ENCODE measurements around the gene ARL6IP5.

Gene ARL6IP5, protein sequence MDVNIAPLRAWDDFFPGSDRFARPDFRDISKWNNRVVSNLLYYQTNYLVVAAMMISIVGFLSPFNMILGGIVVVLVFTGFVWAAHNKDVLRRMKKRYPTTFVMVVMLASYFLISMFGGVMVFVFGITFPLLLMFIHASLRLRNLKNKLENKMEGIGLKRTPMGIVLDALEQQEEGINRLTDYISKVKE

DNA sequence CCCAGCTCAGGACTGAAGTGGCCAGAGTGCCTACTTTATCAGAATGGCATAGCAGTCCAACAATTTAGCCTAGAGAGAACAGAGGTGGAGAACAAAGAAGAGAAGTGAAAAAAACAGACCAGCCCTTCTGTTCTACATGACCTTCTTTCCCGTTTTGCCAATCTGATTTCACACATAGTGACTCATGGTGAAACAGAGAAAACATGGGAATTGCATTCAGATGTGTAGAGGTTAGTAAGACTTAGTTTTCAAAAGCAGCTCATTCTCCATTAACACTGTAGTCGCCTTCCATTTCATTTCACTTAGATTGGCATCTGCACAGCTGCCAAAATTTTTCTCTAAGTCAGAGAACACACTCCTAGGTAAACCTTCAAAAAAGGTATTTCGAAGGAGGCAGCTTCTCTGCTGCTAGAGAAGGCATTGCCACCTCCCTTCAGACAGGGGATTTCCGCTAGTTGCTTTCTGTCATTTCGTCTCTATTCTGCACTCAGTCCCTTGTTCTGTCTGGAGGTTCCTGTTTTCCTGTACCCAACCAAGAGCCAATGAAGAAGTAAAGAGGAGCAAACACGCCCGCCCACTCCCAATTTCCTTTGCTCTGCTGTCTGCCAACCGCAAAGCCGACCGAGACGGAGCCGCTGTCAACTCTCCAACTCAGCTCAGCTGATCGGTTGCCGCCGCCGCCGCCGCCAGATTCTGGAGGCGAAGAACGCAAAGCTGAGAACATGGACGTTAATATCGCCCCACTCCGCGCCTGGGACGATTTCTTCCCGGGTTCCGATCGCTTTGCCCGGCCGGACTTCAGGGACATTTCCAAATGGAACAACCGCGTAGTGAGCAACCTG, at the start of gene ARL6IP5:
Gene ARL6IP5 (plus strand): TSS at position 612 of the 842 bp plus-strand sequence. CDS start 111 bp downstream, at position 723.
- DNase-seq, result peak; percentile 79 to 100

DNA sequence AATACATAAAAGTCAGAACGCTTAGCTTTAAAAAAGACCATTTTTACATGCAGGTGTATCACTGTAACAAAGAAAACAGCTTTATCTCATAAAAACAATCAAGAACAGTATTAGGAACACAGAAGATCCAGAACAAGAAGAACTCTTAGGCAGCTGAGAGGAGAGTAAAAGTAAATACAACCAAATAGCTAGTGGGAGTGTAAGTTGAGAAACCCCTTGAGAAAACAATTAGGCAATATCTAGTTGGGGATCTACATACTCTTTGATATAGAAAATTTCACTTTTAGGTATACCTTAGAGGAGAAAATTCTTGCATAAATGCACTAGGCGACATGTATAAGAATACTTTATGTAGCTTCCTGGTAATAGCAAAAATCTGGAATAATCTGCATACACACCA, 40.1 kb upstream of the ARL6IP5 start:
- DNase-seq, result no peak

DNA sequence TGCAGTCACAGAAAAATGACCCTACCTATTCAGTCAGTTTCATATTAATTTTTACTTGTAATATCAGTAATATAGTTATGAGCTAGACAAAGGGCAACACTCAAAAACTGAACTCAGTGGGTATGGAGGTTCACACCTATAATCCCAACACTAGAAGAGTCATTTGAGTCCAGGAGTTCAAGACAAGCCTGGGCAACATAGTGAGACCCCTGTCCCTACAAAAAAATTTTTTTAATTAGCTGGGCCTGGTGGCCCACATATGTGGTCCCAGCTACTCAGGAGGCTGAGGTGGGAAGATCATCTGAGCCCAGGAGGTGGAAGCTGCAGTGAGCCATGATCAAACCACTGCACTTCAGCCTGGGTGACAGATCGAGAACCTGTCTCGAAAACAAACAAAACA, 35.7 kb upstream of the ARL6IP5 start:
- no peak for DNase-seq

DNA sequence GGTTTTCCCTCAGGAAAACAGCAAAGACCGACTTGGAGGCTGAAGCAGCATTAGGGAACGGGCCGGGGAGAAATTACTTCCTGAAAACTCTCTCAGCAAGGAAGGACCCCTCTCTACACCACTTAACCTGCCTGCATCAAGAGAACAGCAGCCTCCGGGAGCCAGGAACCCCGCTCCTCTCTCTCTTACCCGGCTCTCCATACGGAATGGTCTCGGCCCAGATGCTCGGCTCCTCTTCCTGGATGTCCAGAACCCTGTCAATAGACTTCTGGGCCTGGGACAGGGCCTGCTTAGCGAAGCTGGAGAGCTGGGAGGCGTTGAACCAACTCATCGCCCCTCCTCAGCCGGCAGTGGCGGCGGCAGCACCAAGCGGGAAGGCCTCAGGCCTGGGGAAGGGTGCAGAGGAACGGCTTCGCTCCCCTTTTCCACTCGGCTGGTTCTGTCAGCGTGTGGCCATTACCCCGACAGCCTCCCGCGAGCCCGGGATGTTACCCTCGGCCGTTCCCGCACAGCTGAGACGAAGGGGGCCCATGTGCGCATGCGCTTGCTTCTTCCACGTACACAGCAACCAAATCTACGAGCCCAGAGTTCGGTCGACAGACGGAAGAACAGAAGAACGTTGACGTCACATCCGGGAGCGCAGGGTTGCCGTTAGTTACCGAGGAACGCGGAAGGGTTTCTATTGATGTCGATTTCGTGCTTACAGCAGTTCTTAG, 32.8 kb upstream of the ARL6IP5 start, which contains the start of gene TMF1:
Gene TMF1 (minus strand): TSS at position 578 of the 716 bp plus-strand sequence. CDS start 247 bp downstream, at position 331.
- DNase-seq, result no peak

DNA sequence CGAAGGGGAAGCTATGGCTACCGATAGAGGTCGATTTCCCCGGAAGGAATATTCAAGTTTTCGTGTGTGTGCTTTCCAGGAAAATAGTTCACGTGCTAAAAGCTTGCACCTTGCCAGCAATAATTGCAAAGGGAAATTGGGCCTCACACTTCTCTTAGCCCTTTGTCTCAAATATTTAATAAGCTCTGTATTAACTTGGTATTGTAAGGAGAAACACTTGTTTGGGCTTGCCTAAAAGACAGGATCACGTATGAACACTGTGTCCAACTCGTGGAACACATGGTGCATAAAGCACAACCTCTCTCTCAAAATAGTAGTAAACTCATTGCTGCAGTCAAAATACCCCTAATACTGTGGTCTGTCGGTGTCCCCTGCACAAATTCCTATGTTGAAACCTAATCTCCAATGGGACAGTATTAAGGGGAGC, 32.3 kb upstream of the ARL6IP5 start:
- DNase-seq, result no peak

DNA sequence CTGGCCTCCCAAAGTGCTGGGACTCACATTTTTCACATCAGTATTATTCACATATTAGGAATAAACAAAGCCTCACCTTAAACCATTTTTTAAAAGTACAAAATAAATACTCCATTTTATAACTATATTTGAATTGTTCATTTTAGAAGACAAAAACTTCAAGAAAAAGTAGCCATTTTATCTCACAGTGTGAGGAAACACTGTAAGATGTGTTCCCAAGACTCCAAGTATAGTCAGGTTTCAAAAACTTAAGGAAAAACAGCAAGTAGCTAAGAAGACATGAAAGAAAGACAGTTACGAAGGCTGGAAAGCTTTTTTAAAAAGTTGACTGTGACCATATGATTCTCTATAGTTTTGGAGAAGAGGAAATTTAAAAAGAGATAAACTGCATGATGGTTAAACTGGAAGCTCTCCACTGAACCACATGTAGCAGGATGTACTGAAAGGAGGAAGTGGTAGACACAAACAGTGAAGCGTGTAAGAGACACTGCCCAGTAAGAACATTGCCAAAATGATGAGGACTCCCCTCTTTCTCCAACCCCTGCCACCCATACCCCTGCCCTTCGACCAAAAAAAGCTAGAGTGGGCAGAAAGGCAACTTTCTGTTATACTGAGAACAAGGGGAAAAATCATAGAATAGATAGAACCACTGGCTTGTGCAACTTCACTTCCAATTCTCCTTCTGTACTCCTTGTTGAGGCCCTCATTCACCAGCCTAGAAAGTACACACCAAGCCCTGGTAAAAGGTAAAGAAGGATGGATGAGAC, 26.4 kb upstream of the ARL6IP5 start:
- DNase-seq, result peak in 1 of 2 donors; percentile 71

DNA sequence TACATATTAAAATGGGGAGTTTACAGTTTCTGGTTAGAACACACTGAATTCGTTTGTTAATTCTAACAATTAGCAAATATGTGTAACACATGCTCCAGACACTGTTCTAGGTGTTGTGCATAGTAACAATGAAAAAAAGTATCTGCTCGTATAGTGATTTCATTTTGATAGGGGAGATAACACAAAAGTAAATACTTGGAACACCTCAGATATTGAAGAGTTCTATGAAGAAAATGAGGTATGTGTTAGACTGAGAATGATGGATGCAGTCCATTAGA, 25.9 kb upstream of the ARL6IP5 start:
- DNase-seq, result no peak

DNA sequence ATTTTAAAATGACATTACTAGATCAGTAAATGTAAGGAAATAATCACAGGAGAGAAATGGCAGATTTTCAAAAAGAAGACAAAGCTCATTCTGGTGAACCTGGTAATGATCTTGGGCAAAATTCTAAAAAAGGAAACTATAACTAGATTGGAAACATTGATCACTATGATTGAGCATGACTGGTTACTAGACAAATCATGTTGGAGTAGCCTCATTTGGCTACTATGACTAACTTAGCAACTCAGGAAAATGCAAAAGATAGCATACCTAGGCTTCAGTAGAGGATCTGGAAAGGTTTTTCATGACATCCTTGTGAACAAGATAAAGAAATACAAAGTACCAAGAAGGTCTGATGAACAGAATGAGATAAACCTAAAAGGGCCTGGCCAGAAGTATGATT, 25.0 kb upstream of the ARL6IP5 start:
- no peak for DNase-seq

DNA sequence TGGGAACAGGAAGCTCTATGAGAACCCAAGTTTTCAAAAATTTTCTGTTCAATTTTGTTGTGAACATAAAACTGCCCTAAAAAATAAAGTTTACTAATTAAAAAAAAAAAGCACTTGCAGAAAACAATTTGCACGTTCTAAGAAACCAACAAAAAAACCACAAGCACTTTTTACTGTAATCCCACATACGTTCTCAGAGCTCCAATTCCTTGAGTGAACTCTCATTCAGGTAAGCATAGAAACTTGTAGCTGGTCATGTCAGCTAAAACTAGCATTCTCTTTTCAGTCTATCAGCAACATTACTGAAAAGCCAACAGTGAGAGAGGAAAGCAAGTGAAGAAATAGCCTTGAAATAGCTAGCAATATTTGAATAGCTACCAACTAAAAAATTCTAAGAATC, 21.1 kb upstream of the ARL6IP5 start:
- DNase-seq, result no peak

DNA sequence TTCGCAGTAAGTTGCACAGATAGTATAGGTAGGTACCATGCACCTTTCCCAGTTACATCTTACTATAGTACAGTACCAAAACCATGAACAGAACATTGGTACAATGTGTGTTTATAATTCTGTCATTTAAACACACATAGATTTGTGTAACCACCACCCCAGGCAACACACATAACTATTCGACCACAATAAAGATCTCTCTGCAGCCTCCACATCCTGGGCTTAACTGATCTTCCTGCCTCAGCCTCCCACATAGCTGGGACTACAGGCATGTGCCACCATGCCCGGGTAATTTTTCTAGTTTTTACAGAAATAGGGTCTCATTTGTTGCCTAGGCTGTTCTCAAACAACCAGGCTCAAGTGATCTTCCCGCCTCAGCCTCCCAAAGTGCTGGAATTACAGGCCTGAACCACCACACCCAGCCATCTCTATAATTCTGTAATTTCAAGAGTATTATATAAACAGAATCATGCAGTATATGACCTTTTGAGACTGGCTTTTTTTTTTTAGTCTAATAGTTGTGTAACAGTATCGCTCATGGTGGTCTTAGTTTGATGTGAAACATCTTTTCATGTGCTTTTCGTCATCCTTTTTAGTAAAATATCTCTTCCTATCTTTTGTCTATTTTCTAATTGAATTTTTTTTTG, 19.3 kb upstream of the ARL6IP5 start:
- DNase-seq, result no peak

DNA sequence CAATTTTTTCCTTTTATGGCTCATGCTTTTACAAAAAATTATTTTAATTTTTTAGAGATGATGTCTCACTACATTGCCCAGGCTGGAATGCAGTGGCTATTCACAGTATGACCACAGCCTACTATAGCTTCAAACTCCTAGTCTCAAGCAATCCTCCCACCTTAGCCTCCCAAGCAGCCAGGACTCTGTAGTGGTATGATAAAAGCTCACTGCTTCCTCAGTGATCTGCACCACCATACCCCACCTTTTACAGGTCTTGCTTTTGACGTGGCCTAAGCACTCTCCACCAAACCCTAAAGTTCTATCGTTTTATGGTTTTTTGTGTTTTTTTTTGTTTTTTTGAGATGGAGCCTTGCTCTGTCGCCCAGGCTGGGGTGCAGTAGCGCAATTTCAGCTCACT, 18.6 kb upstream of the ARL6IP5 start:
- no peak for DNase-seq

DNA sequence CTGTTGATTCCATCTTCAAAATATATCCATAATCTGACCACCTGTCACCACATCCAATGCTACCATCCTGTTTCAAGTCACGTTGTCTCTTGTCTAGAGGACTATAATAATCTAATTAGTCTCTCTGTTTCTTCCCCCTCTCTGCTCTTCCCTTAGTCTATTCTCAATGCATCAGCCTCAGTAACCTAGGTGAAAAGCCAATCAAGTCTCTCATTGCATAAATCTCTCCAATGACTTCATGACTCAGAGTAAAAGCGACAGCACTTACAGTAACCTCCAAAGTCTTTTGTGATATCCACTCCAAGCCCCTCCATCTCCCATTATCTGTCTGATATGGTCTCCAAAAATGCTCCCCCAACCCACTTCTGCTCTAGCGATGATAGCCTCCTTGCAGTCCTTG, 11.8 kb upstream of the ARL6IP5 start:
- no peak for DNase-seq

DNA sequence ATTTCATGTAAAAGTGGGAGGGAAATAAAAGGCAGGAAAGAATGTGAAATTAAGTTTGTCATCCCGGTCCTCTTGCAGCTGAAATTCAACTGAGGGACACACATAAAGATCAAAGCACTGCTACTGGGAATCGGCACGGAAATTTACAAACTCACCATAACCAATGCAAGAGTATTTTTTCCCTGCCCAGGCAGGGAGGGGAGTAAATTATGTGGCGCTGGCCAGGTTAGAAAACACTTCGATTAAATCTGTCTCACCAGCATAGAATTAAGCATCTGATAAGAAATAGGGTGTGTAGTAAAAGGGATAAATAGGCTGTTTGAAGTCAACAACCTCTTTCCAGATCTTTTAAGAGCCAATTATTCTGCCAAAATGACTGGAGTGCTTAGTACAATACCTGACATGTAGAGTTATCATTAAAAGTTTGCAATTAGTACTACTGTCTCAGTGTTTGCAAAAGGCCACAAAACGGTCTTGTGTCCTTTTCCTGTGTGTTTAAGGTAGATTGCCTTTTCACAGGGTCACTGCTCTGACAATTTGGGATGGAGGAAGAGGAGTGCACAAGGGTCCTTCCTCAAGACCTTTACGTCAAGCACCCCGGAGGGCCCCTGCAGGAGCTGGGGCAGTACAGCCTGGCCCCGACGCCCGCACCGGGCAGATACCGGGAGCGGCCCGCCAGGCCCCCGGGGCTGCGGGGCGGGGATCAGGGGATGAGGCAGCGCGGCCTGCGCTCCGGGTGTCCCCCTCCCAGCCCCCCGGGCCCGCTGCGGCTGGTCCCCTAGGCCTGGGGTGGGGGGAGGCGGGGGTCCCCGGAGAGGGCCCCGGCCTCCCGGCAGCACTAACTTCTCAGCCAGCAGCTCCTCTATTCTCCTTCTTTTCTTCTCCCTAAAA, 5.2 kb upstream of the ARL6IP5 start:
- DNase-seq, result no peak

DNA sequence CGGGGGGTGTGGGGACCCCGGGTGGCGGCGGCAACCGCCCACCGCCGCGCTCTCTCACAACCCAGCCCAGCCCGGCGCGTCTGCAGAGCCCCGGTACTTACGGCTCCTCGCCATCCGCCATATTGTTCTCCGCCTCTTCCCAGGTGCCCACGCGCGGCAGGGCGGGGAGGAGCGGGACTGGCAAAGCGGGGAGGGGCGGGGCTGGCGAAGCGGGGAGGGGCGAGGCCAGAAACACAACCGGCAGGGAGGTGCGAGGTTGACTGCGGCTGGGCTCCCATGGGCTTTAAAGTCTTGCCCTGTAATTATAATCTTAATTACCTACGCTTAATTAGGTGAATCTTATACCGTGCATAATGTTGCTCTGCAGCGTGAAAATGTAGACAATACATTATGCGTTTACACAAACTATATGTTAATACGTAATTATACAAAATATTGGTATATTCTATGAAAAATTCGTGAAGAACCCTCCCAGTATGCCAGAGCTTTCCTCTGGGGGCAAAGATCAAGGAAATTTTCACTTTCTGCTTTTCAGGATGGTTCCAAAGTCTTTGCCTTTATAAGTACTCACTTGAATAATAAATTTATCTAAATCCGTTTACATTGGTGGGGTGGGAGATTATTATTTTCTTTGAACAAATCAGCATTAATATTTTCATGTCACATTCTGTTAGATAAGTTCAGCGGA, 4.4 kb upstream of the ARL6IP5 start, which contains the start of gene UBA3:
Gene UBA3 (minus strand): TSS at position 133 of the 688 bp plus-strand sequence. CDS start 12 bp downstream, at position 121.
- peak; percentile 61 to 84 for DNase-seq

DNA sequence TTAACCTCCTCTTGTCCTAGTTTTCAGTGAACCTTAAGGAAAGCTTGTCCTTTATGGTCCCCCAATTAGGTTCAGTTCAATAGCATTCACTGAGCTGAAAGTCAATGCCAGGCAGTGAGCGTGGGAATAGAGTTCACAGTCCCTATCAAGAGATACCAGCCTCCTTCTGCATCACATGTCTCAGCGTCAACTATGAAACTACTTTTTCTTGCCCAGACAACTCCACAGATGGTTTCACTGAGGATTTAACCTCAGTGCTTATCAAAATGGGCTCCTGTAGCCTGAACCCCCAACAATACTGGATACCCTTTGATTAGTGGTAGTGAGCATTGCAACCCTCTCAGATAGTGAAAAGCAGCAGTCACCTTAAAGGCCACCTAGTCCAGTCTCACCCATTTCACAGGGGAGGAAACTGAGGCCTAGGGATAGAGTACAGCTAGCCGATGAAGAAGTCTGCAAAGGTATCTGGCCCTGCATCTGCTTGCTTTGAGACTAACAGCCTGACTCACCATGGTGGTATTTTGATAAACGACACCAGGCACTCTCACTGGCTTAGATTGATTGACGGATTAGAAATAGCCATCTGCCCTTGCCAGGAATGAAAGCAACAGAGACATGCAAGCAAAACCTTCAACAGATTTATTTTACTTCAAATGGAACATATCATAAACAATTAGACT, 3.0 kb upstream of the ARL6IP5 start:
- no peak for DNase-seq

DNA sequence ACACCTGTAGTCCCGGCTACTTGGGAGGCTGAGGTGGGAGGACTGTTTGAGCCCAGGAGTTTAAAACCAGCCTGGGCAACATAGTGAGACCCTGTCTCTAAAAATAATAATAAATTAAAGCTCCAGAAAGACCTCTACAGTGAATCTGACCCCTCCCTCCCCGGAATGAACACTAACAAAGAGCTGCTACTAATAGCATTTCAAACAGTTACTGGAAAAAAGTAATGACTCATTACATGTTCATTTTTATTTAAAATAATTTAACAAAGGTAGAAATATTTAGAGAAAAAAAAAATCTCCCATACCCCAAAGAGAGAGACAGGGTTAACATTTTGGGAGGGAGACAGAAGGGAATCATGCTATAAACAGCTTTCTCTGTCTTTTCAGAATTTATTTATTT, 2.4 kb upstream of the ARL6IP5 start:
- no peak for DNase-seq

DNA sequence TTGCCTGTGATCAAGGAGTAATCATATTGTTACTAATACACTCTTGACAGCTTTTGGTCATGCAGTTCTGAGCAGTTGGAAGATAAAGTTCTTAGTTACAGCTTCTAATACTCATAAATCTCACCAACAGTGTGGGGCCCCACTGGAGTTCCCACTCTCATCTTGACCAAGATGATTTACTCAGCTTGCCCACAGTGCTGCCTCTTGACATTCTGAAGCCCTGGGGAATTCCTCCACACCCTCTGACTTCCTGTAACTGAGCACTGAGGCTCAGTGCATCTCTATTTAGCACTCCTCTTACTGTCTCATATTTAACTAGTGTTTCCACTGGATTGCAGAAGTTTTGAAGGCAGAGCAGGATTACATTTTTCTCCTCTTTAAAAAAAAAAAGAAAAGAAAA, 1.9 kb upstream of the ARL6IP5 start:
- peak in 1 of 2 donors; percentile 71 for DNase-seq

DNA sequence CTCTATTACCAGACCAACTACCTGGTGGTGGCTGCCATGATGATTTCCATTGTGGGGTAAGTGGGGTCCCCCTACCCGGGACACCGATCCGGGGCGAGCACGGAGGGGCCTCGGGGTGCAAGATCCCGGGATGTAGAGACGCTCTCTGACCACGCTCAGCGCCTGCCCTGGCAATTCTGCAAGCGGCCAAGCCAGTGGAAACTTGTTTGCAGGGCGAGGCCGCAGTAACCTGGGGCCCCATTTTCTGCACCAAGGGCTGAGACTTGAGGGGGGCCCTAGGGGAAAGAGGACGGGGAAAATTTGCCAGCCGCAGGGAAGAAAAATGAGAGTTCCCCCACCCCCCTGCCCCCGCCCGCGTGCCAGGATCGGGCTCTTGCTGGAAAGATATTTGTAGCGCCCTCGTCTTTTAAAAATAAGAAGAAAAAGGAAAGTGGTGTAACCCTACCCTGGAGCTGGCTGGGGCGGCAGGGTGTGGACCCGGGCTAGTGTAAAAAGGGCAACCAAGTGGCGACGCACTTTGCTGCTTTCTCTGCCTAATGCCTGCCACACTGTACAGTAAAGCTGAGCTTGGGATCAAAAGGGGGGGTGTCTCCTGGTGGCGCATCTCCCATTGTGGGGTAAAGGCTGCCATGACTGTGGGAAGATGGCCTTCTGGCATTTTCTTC, 563 bp downstream of the ARL6IP5 start:
- no peak for DNase-seq

Data from bone marrow (tissue), 2 donors.